Measurements from ENCODE around the gene VTN.

The VTN gene

GRCh38 chr17:28324267-28324745, 45.8 kb downstream of the VTN start:
- DNase-seq (ENCODE audit: low read depth): no peak
- no peak for TF ChIP-seq CTCF (conservative IDR thresholded peaks at IDR 0.05; ENCODE audit: low read depth, low read length)

GRCh38 chr17:28320215-28321061, 49.7 kb downstream of the VTN start:
- peak overlapping the region; percentile 76 for H3K4me3 ChIP-seq (ENCODE audit: low read length)
- no peak for TF ChIP-seq CTCF (conservative IDR thresholded peaks at IDR 0.05; ENCODE audit: low read depth, low read length)
- no peak for DNase-seq (ENCODE audit: low read depth)

More at GRCh38 chr17:28324267-28324745, 45.8 kb downstream of the VTN start:
- no peak overlapping the region for H3K4me3 ChIP-seq (ENCODE audit: low read length)

DNA sequence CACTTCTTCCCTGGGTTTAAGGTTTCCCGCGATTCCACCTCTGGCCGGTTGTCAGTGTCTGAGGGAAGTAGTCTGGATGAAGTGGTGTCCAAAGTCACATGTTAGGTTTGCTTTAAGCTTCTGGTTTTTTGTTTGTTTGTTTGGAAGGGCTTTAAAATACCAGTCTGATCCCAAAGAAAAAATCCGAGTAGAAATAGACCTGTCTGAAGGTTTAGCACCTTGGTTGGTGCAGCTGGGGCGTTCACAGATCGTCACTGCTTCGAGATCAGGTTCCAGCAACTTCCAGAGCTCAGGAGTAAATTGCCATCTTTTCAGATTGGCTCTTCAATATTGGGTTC, 50.5 kb downstream of the VTN start:
- TF ChIP-seq CTCF (conservative IDR thresholded peaks at IDR 0.05; ENCODE audit: low read depth, low read length): no peak
- no peak for DNase-seq (ENCODE audit: low read depth)
- H3K4me3 ChIP-seq (ENCODE audit: low read length): peak overlapping the region; percentile 76

DNA sequence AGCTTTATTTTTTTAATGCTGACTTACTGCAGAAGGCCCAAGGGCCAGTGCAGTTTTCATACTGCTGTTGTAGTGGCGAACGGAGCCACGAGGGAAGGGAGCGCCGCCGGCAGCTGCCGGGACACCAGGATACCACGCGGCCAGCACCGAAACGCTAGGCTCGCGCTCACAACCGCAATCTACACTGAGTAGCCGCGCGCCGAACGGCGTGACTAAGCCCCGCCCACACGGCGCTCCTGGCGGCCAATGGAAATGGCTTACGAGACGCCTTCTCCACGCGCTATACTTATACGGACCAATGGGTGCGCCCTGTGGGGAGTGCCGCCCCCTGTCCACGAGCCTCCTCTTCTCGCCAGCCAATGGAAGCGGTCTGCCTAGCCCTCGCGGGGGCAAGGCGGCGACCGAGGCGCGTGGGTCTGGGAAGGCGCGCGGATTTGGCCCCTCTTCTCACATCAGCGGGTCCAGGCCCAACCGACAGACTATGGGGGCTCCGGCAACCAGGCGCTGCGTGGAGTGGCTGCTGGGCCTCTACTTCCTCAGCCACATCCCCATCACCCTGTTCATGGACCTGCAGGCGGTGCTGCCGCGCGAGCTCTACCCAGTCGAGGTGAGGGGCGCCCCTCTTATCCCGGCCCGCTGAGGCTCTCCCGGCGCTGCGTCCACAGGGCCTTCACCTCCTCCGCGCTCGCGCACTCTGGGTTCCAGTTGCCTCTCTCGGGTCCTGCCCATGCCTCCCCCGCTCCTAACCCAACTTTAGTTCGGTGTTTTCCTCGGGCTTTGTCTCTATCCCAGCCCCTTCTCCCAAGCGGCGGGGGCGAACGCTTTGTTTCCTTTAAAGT, 51.1 kb downstream of the VTN start, which contains the start of gene TMEM97:
Gene TMEM97, plus strand, starts transcription at position 442 of the 839 bp plus-strand sequence. Its CDS starts 40 bp downstream, at position 482.
- DNase-seq (ENCODE audit: low read depth): peak; percentile 91
- peak; percentile 14 for TF ChIP-seq CTCF (conservative IDR thresholded peaks at IDR 0.05; ENCODE audit: low read depth, low read length)
- peak within 1 kb of the TSS; percentile 76 for H3K4me3 ChIP-seq (ENCODE audit: low read length)

DNA sequence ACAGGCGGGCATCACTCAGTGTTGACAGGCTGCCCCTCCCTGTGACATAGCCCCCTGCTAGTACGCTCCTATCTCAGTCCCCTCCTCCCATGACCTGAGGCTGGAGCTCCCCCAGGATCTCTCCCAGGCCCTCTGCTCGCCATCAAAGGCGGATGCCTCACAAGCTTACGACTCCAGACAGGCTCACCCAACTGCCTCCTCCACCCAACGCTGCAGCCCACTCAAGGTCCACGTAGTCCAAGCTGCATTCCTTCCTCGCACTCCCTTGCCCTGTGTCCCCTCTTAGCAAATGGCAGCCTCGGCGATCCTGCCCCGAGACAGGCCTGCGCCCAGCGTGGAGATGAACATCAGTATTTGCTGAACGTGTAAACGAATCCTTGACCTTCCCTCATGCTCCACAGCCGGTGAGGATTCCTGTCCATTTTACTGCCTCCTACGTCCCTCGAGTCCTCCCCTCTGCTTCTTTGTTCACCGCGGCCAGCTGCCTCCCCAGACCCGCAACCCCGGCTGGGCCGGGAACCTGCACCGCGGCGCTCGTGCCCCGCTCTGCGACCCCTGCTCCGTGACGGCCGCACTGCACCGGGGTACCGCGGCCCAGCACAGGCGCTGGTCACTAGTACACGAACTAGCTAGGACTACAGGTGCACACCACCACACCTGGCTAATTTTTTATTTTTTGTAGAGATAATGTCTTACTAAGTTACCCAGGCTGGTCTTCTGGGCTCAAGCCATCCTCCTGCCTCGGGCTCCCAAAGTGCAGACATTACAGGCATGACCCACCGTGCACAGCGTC, 51.9 kb downstream of the VTN start:
- DNase-seq (ENCODE audit: low read depth): no peak
- TF ChIP-seq CTCF (conservative IDR thresholded peaks at IDR 0.05; ENCODE audit: low read depth, low read length): no peak
- peak overlapping the region; percentile 76 for H3K4me3 ChIP-seq (ENCODE audit: low read length)
